Loucy (cell line): Measurements from ENCODE around the gene TMEM119.

ENCODE experiments used
- CTCF ChIP-seq: fragments of 200-600 bp; sonication (generic); conservative IDR thresholded peaks from 2 replicates; pipeline ENCODE4 v1.5.1; 2014; ENCODE audit warnings: mild to moderate bottlenecking, antibody characterized with exemption, low read length
- EZH2phosphoT487 ChIP-seq: fragments of 200-600 bp; IDR thresholded peaks from 2 replicates; pipeline ENCODE4 v1.6.1; 2018; ENCODE audit warnings: antibody characterized with exemption, mild to moderate bottlenecking, moderate library complexity, borderline replicate concordance

- TF ChIP-seq CTCF (no peak), EZH2phosphoT487 (no peak)
Observed at GRCh38 chr12:108640802-108641445, 43.0 kb upstream of the TMEM119 start.
